ENCODE results near the gene TC2N.
"Not testable (repeated sequence)": the region's sequence is repeated elsewhere in the genome, so short reads cannot be mapped to it uniquely, and the experiment has no call there.

TC2N gene

GRCh38 chr14:91753501-91754128, 113.7 kb downstream of the TC2N start:
- no peak for DNase-seq (ENCODE audit: low spot score)

- no peak for DNase-seq (ENCODE audit: low spot score)
These were observed 114.4 kb downstream of the TC2N start for GRCh38 chr14:91752961-91753360.

GRCh38 chr14:91751719-91752118, 115.6 kb downstream of the TC2N start:
- no peak for DNase-seq (ENCODE audit: low spot score)

GRCh38 chr14:91750634-91751198, 116.6 kb downstream of the TC2N start:
- no peak for DNase-seq (ENCODE audit: low spot score)

- no peak for DNase-seq (ENCODE audit: low spot score)
These were observed 117.5 kb downstream of the TC2N start for GRCh38 chr14:91749868-91750267.

GRCh38 chr14:91748049-91748448, 119.3 kb downstream of the TC2N start:
- DNase-seq (ENCODE audit: low spot score), result no peak

- no peak for DNase-seq (ENCODE audit: low spot score)
These were observed 122.0 kb downstream of the TC2N start for GRCh38 chr14:91745344-91745743.

- no peak for DNase-seq (ENCODE audit: low spot score)
These were observed 123.3 kb downstream of the TC2N start for GRCh38 chr14:91744068-91744480.

- no peak for DNase-seq (ENCODE audit: low spot score)
These were observed 124.1 kb downstream of the TC2N start for GRCh38 chr14:91743305-91743653.

GRCh38 chr14:91742621-91743304, 124.6 kb downstream of the TC2N start:
- DNase-seq (ENCODE audit: low spot score), result no peak

- DNase-seq (ENCODE audit: low spot score), result not testable (repeated sequence)
These were observed 127.5 kb downstream of the TC2N start for GRCh38 chr14:91739867-91740266.

- no peak for DNase-seq (ENCODE audit: low spot score)
These were observed 129.7 kb downstream of the TC2N start for GRCh38 chr14:91737619-91738018.

GRCh38 chr14:91732859-91733477, 134.4 kb downstream of the TC2N start:
- DNase-seq (ENCODE audit: low spot score), result no peak

GRCh38 chr14:91732439-91732838, 134.9 kb downstream of the TC2N start:
- DNase-seq (ENCODE audit: low spot score), result no peak

- no peak for DNase-seq (ENCODE audit: low spot score)
These were observed 135.3 kb downstream of the TC2N start, which contains the start of gene CATSPERB for GRCh38 chr14:91731986-91732385. Gene CATSPERB, minus strand, starts transcription at chr14:91732086. Its CDS starts 2,607 bp downstream, at chr14:91729479.

- DNase-seq (ENCODE audit: low spot score), result no peak
These were observed 136.3 kb downstream of the TC2N start for GRCh38 chr14:91731018-91731417.

- DNase-seq (ENCODE audit: low spot score), result no peak
These were observed 137.6 kb downstream of the TC2N start for GRCh38 chr14:91729756-91730155.

Data from hepatic stellate cell (primary cell).